A673 (cell line): ENCODE results near the gene FAM124B. TPM values are rescaled to one million over a fixed set of nuclear protein-coding genes. Genes with fewer than 3 reads are reported as not detected.

ENCODE experiments used
- BruUV-seq: library from RNA; stranded (reverse); fragments of 400-500 nt; replicated peaks from 2 replicates; lab custom pipeline; 2021; lab: Mats Ljungman, UMichigan
- CTCF ChIA-PET: fragments of 300-600 bp; sonication (Branson Sonifier 250); formaldehyde crosslinking; loops from one replicate; lab custom pipeline; 2022; ENCODE audit warnings: antibody characterized with exemption; lab: Charles Lee
- POLR2A ChIA-PET: fragments of 300-600 bp; sonication (Branson Sonifier 250); formaldehyde crosslinking; loops from one replicate; lab custom pipeline; 2022; ENCODE audit warnings: antibody characterized with exemption; ENCODE audit not compliant: low non-redundant PET; lab: Charles Lee
- DNase-seq: peaks from one replicate; pipeline ENCODE4 v3.0.0-alpha.2; 2015; ENCODE audit warnings: low spot score
- H3K27ac ChIP-seq: fragments of 200-600 bp; sonication (generic); 2 replicates; pipeline ENCODE4 v1.5.1; 2016; ENCODE audit warnings: mixed run types, low read depth, mild to moderate bottlenecking, mixed read lengths, antibody characterized with exemption, low read length; ENCODE audit not compliant: poor library complexity, severe bottlenecking
- H3K27me3 ChIP-seq: fragments of 200-600 bp; sonication (generic); replicated peaks from 2 replicates; pipeline ENCODE4 v1.6.1; 2017; ENCODE audit warnings: mixed run types, low read depth, mild to moderate bottlenecking, mixed read lengths, antibody characterized with exemption, low read length; ENCODE audit not compliant: insufficient read depth, poor library complexity
- H3K36me3 ChIP-seq: fragments of 200-600 bp; sonication (generic); 2 replicates; pipeline ENCODE4 v1.6.1; 2016; ENCODE audit warnings: mixed run types, mild to moderate bottlenecking, mixed read lengths, antibody characterized with exemption, low read length; ENCODE audit not compliant: insufficient read depth, poor library complexity, severe bottlenecking
- H3K4me1 ChIP-seq: fragments of 200-600 bp; sonication (generic); 2 replicates; pipeline ENCODE4 v1.6.1; 2017; ENCODE audit warnings: mixed run types, mild to moderate bottlenecking, mixed read lengths, antibody characterized with exemption, low read length; ENCODE audit not compliant: insufficient read depth, poor library complexity, severe bottlenecking
- H3K4me3 ChIP-seq: fragments of 200-600 bp; sonication (generic); 2 replicates; pipeline ENCODE4 v1.5.1; 2016; ENCODE audit warnings: low read depth, mixed run types, mild to moderate bottlenecking, mixed read lengths, low read length; ENCODE audit not compliant: poor library complexity, severe bottlenecking
- H3K9me3 ChIP-seq: fragments of 200-600 bp; sonication (generic); 2 replicates; pipeline ENCODE4 v1.6.1; 2016; ENCODE audit warnings: mixed run types, low read depth, mild to moderate bottlenecking, mixed read lengths, antibody characterized with exemption, low read length; ENCODE audit not compliant: poor library complexity, severe bottlenecking
- EZH2 ChIP-seq: fragments of 200-600 bp; sonication (generic); IDR thresholded peaks from 2 replicates; pipeline ENCODE4 v1.6.1; 2017; ENCODE audit warnings: borderline replicate concordance, low read depth, mild to moderate bottlenecking, mixed read lengths, antibody characterized with exemption, low read length; ENCODE audit not compliant: poor library complexity, severe bottlenecking
- intact Hi-C: fragments of 100-400 bp; cut with micrococcal nuclease; formaldehyde crosslinking; loops from one replicate; pipeline ENCODE4 v1.10.0; 2022; ENCODE audit not compliant: unreplicated experiment
- total RNA-seq: library from RNA; stranded (reverse); gene quantifications from 2 replicates; pipeline ENCODE4 v1.2.3, GENCODE V29; 2021
- TF ChIP-seq, protein P1 (sequence below): fragments of 300-800, 200-600 bp; sonication (generic); conservative IDR thresholded peaks from 2 replicates; pipeline ENCODE4 v1.5.1; 2017; ENCODE audit warnings: low read depth, mild to moderate bottlenecking, antibody characterized with exemption, low read length, moderate library complexity, mixed read lengths

The FAM124B gene
- total RNA-seq, 1 experiment from 2014 or later, result not detected

DNA sequence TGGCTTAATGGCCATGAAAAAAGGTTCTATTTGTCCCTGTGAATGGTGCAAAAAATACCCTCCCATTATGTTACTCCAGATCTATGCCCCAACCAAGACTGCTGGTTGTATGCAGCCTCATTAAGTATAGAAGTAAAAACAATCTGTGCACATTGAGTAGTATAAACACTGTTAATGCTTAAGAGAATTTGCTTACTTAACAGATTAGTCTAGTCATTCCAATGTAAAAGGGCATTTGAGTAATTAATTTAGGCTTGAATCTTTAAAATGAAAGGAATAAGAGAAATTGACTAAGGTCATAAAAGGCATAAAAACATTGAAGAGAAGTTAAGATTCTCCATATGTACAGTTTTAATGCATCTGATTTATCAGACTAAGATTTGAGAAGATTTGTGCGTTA is 51.2 kb downstream of the FAM124B start:
- Histone ChIP-seq H3K27ac (no peak overlapping the region), H3K27me3 (no peaks in the 10 kb centered on the region), H3K4me3 (no peak overlapping the region), H3K36me3 (no peaks in the 10 kb centered on the region), H3K4me1 (peaks cover 5% of the 10 kb centered on the region), H3K9me3 (no peaks in the 10 kb centered on the region)
- TF ChIP-seq EZH2, result no peak
- TF ChIP-seq, protein P1, sequence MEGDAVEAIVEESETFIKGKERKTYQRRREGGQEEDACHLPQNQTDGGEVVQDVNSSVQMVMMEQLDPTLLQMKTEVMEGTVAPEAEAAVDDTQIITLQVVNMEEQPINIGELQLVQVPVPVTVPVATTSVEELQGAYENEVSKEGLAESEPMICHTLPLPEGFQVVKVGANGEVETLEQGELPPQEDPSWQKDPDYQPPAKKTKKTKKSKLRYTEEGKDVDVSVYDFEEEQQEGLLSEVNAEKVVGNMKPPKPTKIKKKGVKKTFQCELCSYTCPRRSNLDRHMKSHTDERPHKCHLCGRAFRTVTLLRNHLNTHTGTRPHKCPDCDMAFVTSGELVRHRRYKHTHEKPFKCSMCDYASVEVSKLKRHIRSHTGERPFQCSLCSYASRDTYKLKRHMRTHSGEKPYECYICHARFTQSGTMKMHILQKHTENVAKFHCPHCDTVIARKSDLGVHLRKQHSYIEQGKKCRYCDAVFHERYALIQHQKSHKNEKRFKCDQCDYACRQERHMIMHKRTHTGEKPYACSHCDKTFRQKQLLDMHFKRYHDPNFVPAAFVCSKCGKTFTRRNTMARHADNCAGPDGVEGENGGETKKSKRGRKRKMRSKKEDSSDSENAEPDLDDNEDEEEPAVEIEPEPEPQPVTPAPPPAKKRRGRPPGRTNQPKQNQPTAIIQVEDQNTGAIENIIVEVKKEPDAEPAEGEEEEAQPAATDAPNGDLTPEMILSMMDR, result no peak
- intact Hi-C loops, result no loop called here
- BruUV-seq, result no TSS peak
- ChIA-PET CTCF (no interaction called here), POLR2A (no interaction called here)
- no peak for DNase-seq

DNA sequence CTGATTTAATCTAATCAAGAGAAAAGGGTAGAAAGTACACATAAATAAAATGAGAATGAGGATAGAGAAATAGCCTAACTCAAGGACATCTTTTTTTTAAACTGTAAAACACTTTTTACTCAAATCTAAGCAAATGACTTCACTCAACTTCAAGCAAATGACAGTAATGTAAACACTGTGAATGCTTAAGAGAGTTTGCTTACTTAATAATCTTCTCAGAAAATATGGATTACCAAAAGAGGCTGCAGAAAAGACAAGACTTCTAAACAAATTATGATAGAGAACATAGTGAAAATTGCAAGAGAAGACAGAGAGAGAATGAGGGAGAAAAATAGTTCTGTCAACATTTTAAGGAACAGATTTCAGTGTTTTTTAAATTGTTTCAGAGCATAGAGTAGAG is 52.5 kb downstream of the FAM124B start:
- Histone ChIP-seq H3K27ac (no peak overlapping the region), H3K4me1 (peaks cover 5% of the 10 kb centered on the region), H3K9me3 (no peaks in the 10 kb centered on the region), H3K27me3 (no peaks in the 10 kb centered on the region), H3K36me3 (no peaks in the 10 kb centered on the region), H3K4me3 (no peak overlapping the region)
- no peak for TF ChIP-seq EZH2
- TF ChIP-seq, protein P1, result no peak
- ChIA-PET POLR2A (no interaction called here), CTCF (no interaction called here)
- DNase-seq, result no peak
- intact Hi-C loops, result no loop called here
- BruUV-seq, result no TSS peak

DNA sequence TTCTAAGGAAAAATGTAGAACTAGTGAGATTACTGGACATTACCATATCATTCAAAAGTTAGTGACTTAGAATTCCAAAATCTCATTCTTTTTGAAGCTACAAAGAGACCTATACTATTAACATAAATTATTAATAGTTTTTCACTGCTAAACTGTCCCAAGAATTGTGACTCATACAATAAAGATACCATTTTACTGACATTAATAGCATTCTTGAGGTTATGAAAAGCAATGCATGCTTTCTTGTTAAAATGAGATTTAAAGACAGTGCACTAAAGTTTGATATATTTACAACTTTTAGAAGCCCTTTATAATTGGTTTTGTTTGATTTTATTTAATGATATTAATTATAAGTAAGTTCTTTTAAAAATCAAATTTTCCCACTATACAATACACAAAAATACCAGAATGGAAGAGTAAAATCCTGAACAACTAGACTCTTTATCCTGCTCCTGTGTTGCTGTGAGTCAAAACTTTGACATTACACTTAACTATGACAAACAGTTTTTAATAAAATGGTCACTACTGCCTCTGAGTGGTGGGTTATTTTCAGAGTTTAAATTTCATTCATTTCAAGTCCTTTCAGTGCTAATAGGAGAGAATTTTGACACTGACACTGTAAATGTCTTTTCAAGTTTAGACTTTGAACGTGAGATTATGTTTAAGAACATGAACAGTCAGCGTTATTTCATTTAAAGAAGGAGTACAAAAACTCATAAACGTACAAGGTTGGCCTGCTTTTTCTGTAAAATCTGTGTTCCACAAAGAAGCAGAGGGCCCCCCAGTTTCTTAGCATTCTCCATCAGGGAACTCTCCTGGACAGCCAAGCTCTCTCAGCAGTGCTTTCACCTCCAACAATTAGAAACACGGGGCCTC is 54.5 kb downstream of the FAM124B start:
- no peaks in the 10 kb centered on the region for H3K9me3 ChIP-seq
- H3K27me3 ChIP-seq, result no peaks in the 10 kb centered on the region
- H3K4me1 ChIP-seq, result peaks cover 5% of the 10 kb centered on the region
- CTCF ChIA-PET, result no interaction called here
- intact Hi-C loops, result no loop called here
- no TSS peak for BruUV-seq
- TF ChIP-seq EZH2, result no peak
- TF ChIP-seq, protein P1, result no peak; the same call in 1 of the 2 replicates
- H3K27ac ChIP-seq, result no peak overlapping the region
- no peak for DNase-seq
- POLR2A ChIA-PET, result no interaction called here
- H3K36me3 ChIP-seq, result no peaks in the 10 kb centered on the region
- H3K4me3 ChIP-seq, result no peak overlapping the region
